Inflammatory macrophage treated with lipopolysaccharide for 1 hour (primary cell): ENCODE results near the gene TEKTIP1.
"Not testable (repeated sequence)": the region's sequence is repeated elsewhere in the genome, so short reads cannot be mapped to it uniquely, and the experiment has no call there.

ENCODE experiments used
- DNase-seq, 2 donors: peaks; one replicate each; pipeline ENCODE4 v3.0.0-alpha.2; 2020 to 2022

Gene TEKTIP1

DNA sequence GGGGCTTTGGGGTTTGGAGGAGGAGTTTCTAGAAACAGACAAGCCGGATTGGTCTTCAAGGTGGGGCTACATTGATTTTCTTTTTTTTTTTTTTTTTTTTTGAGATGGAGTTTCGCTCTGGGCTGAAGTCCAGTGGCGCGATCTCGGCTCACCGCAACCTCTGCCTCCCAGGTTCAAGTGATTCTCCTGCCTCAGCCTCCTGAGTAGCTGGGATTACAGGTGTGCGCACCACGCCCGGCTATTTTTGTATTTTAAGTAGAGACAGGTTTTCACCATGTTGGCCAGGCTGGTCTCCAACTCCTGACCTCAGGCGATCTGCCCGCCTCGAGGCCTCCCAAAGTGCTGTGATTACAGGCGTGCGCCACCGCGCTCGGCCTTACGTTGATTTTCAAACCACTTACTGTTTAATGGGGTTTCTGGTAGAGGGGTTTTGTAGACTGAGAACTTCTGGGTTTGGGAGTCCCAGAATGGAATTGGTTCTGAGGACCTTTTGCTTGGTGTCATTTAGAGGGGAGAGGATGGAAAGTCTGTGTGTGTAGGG, 30.8 kb upstream of the TEKTIP1 start:
- DNase-seq: not testable (repeated sequence)

DNA sequence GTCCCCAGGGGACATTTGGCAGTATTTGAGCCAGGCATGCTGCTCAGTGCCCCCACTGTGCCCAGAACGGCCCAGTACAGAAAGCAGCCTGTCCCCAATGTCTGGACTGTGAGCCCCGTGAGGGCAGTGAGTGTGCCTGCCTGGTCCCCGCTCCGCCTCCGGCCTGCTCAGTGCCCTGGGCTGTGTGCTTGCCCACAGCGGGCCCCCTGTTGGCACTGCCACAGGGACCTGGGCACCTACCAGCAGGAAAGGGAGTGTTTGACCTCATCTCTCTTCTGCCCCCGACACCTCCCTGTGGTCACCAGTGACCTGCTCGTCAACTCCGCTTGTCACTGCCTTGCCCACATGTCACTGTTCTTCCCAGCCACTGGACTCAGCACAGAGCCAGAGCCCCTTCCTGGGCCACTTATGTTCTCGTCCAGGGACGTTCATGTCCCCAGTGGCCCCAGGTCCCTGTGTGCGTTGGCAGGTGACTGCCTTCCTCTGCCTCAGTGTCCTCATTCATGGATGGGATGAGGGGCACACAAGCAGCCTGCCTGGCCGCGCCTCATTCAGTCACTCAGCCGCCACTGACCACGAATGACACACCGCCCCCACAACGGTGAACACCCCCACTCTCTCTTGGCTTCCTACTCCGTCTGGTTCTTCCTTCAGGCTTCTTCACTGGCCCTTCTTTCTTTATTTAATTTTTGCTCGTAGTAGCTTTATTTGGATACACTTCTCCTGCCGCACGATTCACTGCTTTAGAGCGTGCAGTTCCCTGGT, 30.0 kb upstream of the TEKTIP1 start:
- no peak for DNase-seq

DNA sequence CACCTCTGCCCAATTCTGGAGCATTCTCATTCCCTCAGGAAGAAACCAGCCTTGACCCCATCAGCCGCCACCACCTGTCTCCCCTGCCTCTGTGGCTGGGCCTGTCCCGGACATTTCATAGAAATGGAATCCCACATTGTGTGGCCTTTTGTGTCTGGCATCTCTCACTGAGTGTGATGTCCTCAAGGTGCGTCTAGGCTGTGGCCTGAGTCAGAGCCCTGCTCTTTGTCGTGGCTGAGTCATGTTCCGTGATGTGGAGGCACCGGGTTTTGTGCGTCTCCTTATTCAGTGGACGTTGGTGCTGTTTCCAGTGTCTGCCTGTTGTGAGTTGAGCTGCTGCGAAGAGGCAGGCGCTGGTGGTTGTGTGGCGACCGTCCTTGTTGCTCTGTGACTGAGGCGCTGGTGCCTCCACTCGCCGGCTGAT, 29.4 kb upstream of the TEKTIP1 start:
- DNase-seq: no peak

DNA sequence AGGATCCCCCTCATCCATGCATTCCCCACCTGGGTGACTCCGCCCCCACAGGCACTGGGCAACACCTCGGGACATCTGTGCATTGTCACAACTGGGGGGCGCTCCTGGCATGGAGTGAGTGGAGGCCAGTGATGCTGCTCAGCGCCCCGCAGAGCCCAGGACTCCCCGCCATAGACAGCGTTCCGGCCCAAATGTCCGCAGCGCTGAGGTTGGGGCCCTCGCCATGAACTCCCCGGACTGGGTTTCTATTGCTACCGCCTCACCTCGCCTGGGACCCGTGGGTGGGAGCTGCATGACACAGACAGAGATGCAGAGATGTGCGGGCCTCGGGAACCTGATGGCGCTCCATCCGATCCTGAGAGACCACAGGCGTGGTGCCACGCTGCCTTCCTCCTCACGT, 28.2 kb upstream of the TEKTIP1 start:
- no peak for DNase-seq

DNA sequence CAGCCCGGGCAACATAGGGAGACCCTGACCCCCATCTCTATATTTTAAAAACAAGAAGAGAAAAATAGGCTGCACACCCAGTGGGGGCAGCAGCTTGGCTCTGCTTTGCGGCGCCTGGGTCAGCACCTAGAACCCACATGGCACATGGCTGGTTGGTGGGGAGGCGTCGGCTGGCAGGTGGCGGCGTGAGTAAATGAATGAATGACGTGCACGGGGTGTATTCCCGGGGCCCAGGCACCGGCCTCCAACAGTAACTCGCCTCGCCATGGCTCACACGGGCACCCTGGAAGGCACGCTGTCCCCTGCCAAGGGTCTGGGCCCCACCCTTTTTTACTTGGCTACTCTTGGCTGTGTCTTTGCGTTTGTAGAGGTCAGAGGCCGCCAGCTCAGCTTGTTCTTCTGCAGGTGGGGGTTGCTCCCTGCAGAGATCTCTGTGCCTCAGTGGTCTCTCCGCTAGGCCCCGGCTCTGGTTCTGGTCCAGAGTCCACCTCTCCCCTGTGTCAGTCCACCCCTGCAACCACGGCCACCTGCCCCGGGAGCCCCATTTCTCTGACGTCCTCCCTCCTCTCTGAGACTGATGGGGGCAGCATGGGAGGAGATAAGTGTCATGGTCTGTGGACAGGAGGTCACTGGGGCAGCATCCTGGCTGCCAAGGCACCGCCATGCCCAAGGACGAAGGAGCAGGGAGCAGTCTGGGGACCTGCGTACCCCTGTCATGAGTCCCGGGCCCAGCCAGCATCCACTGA, 27.3 kb upstream of the TEKTIP1 start:
- no peak for DNase-seq

DNA sequence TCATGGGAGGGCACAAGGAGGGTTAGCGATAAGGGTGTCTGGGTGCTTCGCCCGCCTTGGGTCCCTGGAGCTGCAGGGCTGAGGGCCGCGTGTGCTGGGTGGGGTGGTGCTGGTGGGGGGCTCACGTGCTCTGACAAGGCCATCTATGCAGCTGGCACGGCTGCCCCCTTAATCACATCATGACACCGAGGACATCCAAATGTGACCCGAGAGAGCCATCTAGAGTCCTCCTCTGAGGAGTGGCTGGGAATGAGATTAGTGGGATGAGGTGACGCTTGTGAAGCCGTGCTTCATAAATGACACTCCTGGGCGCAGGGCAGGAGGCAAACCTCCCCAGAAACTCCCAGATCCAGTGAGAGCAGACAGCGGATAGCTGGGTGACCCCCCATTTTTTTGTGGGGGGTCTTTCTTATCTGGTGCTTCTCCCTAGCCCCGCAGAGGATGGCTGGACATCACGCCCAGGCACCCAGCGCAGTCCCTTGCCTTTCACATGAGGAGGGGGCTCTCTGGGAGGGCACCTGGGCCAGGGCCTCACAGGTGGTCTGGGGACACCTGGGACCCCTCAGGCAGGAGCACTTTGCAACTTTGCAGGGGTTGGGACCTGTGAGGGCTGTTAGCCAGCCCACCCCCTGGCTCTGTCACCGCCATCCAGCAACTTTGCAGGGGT, 26.3 kb upstream of the TEKTIP1 start:
- DNase-seq: no peak

DNA sequence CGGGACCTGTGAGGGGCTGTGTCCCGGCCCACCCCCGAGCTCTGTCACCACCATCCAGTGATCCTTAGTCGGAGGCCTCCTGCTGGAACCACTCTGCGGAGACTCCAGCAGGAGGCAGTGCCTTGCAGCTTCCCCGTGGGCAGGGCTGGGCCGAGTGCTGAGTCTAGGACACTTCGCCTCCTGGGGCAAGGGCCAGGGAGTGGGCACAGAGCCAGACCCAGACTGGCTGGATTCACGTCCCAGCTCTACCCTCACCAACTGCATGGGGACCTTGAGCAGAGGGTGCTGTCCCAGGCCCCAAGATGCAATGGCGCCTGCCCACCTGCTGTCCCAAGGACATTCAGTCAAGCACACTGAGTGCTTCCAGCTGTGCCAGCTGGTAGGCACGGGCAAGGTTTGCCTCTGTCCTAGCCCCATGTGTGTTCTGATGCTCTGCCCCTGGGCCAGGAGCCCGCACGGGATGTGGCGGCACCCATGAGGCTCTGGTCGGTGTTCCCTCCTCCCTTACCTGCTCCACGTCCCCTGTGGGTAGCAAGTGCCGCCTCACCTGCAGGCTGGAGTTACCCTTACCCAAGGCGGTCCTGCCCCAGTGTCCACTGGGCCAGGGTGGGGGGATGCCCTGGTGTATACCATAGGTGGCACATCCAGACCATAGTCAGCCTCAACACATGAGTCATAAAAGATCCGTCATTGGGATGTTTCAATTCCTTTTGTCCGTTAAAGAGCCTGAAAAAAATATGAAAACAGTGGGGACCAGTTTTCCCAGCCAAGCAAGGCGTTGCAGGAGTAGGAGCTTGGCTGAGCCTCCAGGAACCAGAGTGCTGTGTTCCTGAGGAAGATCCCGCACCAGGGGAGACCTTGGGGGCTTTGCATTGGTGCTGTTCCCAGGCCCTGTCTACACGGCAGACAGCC, 25.5 kb upstream of the TEKTIP1 start:
- DNase-seq: no peak

DNA sequence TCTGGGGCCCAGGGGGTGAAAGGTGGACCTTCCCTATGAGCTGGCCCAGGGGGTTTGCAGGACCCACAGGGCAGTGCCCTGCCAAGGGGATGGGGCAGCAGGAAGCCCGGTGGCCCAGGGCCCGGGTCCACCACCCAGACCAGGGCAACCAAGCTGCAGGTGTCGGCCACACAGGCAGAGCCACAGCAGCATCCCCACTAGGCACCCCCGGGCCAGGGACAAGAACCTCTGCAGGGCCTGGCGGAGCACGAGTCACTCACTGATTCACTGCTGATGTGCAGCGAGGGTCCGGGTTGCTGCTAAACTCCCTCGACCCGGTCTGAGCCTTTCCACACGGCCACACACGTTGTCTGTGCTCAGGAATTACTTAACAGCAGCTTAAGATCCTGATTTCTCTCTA, 24.0 kb upstream of the TEKTIP1 start:
- no peak for DNase-seq

DNA sequence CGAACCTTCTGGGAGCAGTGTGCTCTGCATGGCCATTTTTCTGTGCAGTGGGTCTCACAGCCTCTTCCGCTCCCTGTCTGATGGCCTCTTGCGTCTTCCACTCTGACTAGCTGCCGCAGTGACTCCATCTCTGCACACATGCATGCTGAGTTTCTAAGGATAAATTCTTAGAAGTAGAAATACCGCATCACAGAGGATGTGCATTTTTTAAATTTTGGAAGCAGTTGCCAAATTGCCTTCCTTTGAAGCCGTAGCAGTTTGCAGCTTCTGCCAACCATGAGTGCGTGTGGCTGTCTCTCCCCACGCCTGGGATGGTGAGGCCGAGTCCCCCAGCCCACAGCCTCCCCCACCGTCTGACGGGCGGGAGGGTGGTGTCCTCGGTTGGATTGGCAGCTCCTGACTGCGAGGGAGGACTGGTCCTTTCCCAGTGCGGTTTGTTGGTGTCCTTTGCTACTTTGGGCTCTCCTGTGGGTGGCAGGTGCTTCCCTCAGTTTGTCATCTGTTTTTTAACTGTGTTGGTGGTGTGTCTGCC, 23.0 kb upstream of the TEKTIP1 start:
- DNase-seq: no peak

DNA sequence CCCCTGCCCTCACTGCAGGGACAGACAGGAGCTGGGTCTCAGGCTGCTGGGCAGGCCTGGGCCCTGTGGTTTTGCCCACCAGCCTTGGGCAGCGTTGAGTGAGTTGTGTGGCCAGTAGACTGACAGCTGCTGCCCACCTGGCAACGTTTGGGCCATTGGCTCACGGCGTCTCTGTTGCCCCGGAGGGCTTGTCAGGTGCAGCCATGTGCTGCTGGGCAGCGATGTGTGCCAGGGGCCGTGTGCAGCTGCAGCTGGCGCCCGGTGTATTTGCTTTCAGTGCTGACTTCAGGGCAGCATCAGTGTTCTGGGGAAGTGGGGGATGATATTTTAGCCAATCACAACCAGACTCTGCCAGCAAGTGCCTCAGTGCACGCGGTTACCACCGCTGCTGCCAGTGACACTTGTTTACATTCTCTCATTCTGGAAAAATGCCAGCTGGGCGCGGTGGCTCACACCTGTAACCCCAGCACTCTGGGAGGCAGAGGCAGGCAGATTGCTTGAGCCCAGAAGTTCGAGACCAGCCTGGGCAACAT, 22.2 kb upstream of the TEKTIP1 start:
- DNase-seq: no peak

DNA sequence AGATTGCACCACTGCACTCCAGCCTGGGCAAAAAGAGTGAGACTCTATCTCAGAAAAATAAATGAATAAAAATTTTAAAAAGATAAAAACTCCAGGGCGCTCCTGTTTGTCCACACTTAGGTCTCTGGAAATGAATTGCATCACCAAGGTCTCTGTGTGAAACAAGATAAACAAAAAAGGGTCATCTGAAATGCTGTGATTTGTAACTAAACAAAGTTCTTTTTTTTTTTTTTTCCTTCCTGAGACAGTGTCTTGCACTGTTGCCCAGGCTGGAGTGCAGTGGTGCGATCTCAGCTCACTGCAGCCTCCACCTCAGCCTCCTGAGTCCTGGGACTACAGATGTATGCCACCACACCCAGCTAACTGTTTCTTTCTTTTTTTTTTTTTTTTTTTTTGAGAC, 21.3 kb upstream of the TEKTIP1 start:
- no peak for DNase-seq

DNA sequence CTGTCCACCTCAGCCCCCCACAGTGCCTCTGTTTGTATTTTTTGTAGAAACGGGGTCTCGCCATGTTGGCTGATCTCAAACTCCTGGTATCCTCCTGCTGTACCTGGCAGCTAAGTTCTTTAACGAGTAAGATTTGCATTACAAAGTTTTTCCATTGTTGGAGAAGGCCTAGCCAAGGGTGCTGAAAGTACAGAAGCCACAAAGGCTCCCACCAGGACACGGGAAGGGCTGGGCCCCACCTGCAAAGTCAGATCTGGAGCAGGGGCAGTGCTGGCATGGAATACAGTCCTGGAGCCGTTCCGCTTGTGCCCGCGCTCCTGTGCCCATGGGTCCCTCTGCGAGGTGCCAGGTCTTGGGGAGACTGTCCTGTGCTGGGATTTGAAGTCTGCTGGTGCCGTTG, 20.7 kb upstream of the TEKTIP1 start:
- DNase-seq: no peak

DNA sequence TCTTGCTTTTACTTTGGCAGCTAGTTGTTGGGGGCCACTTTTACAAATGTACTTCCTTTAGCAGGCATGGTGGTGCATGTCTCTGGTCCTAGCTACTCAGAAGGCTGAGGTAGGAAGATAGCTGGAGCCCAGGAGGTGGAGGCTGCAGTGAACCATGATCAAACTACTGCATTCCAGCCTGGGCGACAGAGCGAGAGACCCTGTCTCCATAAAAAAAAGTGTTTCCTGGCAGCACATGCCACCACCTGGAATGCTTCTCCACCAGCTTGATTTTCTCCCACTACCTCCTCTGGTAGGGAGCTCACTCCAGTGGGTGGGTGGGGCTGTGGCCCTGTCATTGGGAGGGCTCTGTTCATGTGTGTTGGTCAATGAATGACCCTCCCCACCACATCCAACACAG, 20.3 kb upstream of the TEKTIP1 start:
- no peak for DNase-seq

DNA sequence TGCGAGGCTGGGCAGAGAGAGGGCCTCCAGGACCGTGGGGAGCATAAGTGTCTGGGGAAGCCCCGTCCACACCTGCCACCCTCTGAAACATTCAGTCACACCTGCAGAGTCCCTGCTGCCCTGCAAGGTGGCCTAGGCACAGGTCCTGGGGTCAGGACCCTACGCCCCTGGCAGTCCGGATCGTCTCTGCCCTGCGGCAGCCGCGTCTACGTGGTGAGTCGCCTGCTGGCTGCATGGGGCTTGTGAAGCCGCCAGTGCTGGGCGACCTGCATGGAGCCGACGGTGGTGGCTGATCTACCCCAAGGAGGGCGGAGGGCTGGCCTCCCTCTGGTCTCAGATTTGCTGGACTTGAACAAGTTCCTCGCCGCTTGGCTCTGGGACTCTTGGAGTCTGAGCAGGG, 19.8 kb upstream of the TEKTIP1 start:
- DNase-seq: no peak

DNA sequence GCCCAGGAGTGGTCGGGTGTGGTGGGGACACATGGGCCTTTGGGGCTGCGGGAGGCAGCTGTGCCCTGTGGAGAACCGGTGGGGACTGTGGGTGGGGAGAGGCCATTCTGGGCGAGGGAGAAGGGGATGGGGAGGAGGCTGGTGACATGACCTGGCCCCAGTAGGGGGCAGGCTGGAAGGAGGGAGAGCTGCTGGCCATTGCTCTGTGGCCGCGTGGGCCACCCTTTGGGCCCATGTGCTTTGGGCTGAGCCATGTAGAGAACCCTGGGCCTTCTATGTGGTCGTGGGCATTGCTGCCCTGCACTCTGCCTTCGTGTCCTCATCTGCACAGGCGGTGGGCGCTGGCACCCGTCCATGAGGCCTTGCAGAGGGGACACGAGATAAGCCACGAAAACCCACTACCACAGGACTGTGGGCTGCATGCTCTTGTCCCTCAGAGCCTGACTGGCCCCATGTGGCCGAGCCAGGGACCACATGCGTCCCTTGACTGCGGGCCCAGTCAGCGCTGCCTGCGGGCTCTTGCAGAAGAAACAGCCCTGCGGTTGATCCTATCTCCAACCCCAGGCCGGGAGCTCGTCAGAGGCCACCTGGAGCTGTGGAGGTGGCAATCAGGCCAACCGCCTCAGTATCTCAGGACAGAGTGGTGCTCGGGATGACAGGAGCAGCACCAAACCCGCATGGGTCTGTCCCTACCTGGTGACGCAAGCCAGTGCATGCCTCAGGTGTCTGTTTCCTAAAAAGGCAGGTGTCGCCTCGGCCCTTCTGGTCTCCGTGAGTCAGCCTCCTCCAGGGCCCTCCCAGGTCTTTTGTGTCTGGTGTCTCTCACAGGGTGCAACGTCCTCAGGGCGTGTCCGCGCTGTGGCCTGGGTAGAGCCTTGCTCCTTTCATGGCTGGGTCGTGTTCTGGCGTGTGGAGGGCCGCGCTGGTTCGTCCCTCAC, 18.5 kb upstream of the TEKTIP1 start:
- DNase-seq: no peak

DNA sequence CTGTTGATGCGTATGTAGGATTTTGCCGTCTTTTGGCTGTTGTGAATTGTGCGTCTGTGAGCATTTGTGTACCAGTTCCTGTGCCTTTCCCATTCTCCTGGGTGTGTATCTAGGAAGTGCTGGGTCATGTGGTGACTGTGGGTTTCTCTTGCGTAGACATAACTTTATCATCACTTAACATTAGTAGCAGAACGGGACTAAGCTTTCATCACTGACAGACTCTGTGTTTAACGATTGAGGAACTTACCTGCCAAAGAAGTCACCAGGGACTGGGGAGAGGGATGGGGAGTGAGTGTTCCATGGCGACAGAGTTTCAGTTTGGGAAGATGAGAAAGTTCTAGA, 17.9 kb upstream of the TEKTIP1 start:
- no peak for DNase-seq

DNA sequence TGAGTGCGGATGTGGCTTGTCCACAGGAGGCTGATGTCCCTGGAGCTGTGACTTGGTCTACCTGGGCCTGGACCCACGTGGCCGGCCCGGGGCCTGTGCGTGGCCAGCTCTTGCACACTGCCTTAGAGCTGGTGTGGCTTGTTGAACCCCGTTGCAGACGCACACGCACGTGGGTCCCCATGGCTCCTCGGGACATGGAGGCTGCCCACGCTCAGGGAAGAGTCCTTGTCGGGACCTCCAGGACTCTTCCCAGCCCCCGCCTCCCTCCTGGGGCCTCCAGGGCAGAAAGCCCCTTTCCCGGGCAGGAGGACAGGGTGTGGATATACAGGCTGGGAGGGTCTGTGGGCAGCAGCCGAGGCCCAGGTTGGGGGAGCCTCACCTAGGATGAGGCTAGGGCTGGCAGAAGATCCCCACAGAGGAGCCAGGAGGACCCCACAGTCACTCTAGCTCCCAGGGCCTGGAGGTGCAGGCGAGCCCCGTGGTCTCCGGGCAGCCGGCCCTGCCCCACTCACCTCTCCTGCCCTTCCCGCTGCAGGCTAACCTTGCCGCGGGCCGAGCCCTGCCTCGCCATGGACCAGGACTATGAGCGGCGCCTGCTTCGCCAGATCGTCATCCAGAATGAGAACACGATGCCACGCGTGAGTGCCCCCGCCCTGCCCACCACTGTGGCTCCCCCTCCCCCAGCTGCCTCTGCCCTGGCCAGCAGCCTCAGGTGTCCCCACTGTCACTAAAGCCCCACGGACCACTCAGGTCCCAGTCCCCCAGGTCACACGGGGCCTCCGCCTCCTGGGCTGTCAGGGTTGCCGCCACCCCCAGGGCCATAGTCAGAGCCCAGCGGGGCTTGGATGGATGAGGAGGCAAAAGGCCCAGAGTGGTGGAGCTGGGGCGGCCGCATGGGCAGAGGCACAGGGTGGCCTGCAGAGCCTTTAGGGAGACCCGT, 16.3 kb upstream of the TEKTIP1 start:
- DNase-seq: no peak

DNA sequence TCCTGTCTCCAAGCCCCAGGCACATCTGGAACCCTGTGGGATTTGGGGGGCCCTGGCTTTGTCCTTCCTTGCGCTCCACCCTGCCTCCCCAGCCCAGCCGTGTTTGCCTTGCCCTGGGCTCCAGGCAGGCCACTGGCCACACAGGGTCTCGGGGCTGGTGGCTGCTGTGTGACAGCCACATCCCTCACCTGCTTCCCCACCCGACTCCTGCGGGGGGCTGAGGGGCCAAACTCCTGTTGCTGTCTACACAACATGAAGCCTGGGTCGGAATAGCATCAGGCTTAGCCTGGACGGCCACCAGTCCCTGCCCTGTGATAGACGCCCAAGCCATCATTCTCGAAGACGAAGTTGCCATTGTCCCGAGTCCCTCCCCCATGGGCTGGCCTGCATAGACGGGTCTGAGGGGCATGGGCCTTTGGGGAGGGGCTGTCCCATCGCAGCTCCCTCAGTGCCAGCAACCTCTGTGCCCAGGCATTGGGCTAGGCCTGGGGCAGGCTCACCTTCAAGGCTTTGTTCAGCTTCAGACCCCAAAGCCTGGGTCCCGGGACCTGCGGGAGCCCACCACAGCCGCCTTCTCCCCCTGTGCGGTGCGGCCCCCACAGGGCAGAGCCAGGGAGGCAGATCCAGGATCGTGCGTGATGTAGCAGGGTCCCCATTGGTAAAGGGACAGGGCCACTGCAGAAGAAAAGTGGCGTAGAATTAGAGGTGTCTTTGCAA, 15.5 kb upstream of the TEKTIP1 start:
- no peak for DNase-seq
